ENCODE measurements around the gene RMDN3.

RMDN3 gene

DNA sequence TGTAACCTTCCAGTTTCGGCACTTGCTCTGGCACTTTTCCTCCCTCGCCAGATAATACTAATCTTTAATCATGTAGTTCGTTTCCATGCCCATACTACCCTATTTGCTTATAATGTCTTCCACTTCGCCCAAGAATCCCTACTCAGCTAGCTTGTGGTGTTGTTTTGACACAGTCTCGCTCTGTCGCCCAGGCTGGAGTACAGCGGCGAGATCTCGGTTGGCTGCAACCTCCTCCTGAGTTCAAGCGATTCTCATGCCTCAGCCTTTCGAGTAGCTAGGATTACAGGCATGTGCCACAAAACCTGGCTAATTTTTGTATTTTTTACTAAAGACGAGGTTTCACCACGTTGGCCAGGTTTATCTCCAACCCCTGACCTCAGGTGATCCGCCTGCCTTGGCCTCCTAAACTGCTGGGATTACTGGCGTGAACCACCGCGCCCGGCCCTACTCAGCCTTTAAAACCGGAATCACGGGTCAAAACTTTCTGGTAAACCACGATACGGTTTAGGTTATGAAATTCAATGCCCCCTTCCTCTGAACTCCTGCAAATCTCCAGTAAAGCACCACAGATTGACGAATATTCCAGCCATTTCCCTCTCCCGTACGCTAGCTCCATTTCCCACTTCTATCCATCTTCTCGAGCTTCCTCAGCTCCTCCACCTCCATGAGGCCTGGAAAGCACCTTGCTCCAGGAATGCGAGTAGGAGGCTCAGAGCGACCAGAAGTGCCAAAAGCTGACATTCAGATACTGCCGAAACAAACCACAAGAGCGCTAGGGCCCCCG is 61.0 kb downstream of the RMDN3 start:
- DNase-seq (ENCODE audit: low read depth): no peak

DNA sequence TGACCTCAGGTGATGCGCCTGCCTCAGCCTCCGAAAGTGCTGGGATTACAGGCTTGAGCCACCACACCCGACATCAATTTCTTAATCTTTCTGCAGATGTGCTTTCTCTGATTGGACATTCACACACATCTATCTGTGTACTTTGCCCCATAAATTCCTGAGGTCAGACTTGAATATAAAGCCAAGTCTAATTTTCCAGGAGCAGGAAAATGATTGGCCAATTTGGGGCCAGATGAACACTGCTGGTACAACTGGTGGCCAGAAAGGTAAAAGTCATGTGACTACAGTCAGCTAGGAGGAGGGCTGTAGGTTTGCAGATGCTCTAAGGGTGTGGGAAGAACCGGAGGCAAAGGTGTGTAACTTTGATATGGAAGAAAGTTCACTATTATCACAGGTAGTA is 63.3 kb downstream of the RMDN3 start:
- no peak for DNase-seq (ENCODE audit: low read depth)

DNA sequence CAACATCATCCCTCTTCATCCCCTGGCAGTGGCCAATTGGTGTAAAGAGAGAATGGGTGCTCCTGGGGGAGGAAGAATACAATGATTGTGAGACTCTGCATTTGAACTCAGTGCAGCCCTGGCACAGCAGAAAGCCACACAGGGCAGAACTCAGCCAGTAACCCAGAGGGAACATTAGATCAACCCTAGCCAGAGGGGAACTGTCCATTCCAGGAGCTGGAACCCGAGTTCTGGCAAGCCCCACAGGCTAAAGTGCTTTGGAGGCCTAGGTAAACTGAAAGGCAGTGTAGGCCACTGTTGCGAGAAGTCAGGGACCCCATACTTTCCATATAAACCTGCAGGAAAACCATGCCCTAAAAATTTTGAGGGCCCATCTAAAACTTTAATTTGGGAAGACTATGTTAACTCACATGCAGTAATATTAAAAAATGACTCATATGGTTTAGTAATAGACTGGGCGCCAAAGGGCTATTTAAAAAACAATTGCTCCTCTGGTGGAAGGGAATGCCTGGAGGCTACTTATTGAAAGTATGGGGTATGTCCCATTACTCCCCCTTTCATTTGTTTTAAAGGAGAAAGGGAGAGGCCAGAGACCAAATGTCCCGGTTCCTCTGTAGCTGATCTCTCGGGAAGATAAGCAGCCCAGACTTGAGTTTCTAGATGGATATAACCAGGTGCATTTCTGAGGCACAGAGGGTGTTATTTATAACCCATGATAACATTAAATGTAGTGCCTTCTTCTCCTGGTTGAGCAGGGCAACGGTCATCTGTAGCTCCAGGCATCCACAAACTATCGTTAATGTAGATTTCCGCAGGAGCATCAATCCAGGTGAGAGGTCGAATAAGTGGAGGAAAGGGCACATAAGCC is 65.9 kb downstream of the RMDN3 start:
- no peak for DNase-seq (ENCODE audit: low read depth)

Measured in stimulated activated CD8-positive, alpha-beta memory T cell treated with anti-CD3 and anti-CD28 coated beads, Interleukin-15, amount 100 ng/mL, for 24 hours (primary cell).